ENCODE measurements around the gene SMIM10.
"Not testable (repeated sequence)": the region's sequence is repeated elsewhere in the genome, so short reads cannot be mapped to it uniquely, and the experiment has no call there.

- TF ChIP-seq CTCF (conservative IDR thresholded peaks at IDR 0.05; ENCODE audit: low read depth, low read length); EZH2 (IDR thresholded peaks at IDR 0.05; ENCODE audit: borderline replicate concordance, low read depth, low read length, poor library complexity, severe bottlenecking): not testable (repeated sequence)
These were observed 44.4 kb upstream of the SMIM10 start for GRCh38 chrX:134946364-134946763.

Data from A673 (cell line).